T-helper 2 cell treated with Interferon-gamma antibody and Interleukin-4, amounts not matched to agents 5 μg/mL and 100 μg/mL, for 36 hours (primary cell): ENCODE data around the gene MPV17L.
"Not testable (repeated sequence)": the region's sequence is repeated elsewhere in the genome, so short reads cannot be mapped to it uniquely, and the experiment has no call there.

Experiments
- DNase-seq: peaks from one replicate; pipeline ENCODE4 v3.0.0; 2021; ENCODE audit warnings: low spot score
- H3K27ac Mint-ChIP-seq: one replicate; pipeline ENCODE4 v1.8.0; 2021; ENCODE audit warnings: mild to moderate bottlenecking, mixed read lengths
- H3K27me3 Mint-ChIP-seq: one replicate; pipeline ENCODE4 v1.8.0; 2021; ENCODE audit warnings: low read depth, mixed read lengths
- H3K36me3 Mint-ChIP-seq: one replicate; pipeline ENCODE4 v1.8.0; 2021; ENCODE audit warnings: low read depth, mixed read lengths
- H3K4me1 Mint-ChIP-seq: one replicate; pipeline ENCODE4 v1.8.0; 2021; ENCODE audit warnings: low read depth, mixed read lengths
- H3K4me3 Mint-ChIP-seq: one replicate; pipeline ENCODE4 v1.8.0; 2022; ENCODE audit warnings: mild to moderate bottlenecking, moderate library complexity, mixed read lengths
- H3K9me3 Mint-ChIP-seq: one replicate; pipeline ENCODE4 v1.8.0; 2021; ENCODE audit warnings: mixed read lengths

MPV17L gene

GRCh38 chr16:15398618-15399316 is 3.2 kb downstream of the MPV17L start:
- H3K27me3 Mint-ChIP-seq, result peaks cover 24% of the 10 kb centered on the region
- H3K4me3 Mint-ChIP-seq, result no peak overlapping the region
- no peak overlapping the region for H3K27ac Mint-ChIP-seq
- no peaks in the 10 kb centered on the region for H3K4me1 Mint-ChIP-seq
- DNase-seq, result no peak
- no peaks in the 10 kb centered on the region for H3K9me3 Mint-ChIP-seq
- no peaks in the 10 kb centered on the region for H3K36me3 Mint-ChIP-seq

GRCh38 chr16:15399317-15399716 is 3.8 kb downstream of the MPV17L start:
- Mint-ChIP-seq H3K4me1 (no peaks in the 10 kb centered on the region), H3K4me3 (no peak overlapping the region), H3K27me3 (peaks cover 20% of the 10 kb centered on the region), H3K9me3 (no peaks in the 10 kb centered on the region), H3K36me3 (no peaks in the 10 kb centered on the region), H3K27ac (no peak overlapping the region)
- DNase-seq, result no peak

- not testable (repeated sequence) for H3K9me3 Mint-ChIP-seq, H3K27ac Mint-ChIP-seq, H3K4me3 Mint-ChIP-seq, H3K4me1 Mint-ChIP-seq, DNase-seq, H3K36me3 Mint-ChIP-seq
- peaks cover 13% of the 10 kb centered on the region for H3K27me3 Mint-ChIP-seq
Observed at GRCh38 chr16:15400314-15400713, 4.8 kb downstream of the MPV17L start.

- DNase-seq, result no peak
- Mint-ChIP-seq H3K4me1 (no peaks in the 10 kb centered on the region), H3K27ac (no peak overlapping the region), H3K27me3 (peaks cover 3% of the 10 kb centered on the region), H3K4me3 (no peak overlapping the region), H3K36me3 (no peaks in the 10 kb centered on the region), H3K9me3 (no peaks in the 10 kb centered on the region)
Observed at GRCh38 chr16:15401972-15402371, 6.4 kb downstream of the MPV17L start.

- H3K27ac Mint-ChIP-seq, result no peak overlapping the region
- no peaks in the 10 kb centered on the region for H3K9me3 Mint-ChIP-seq
- no peak overlapping the region for H3K4me3 Mint-ChIP-seq
- no peaks in the 10 kb centered on the region for H3K4me1 Mint-ChIP-seq
- no peaks in the 10 kb centered on the region for H3K36me3 Mint-ChIP-seq
- DNase-seq, result no peak
- peaks cover 2% of the 10 kb centered on the region for H3K27me3 Mint-ChIP-seq
Observed at GRCh38 chr16:15403392-15403995, 7.9 kb downstream of the MPV17L start.

GRCh38 chr16:15404091-15404490 is 8.5 kb downstream of the MPV17L start:
- H3K36me3 Mint-ChIP-seq, H3K4me1 Mint-ChIP-seq, DNase-seq, H3K27me3 Mint-ChIP-seq, H3K27ac Mint-ChIP-seq, H3K4me3 Mint-ChIP-seq, H3K9me3 Mint-ChIP-seq: not testable (repeated sequence)

- Mint-ChIP-seq H3K27me3 (no peaks in the 10 kb centered on the region), H3K4me1 (no peaks in the 10 kb centered on the region), H3K36me3 (no peaks in the 10 kb centered on the region), H3K27ac (no peak overlapping the region), H3K9me3 (no peaks in the 10 kb centered on the region), H3K4me3 (no peak overlapping the region)
- no peak for DNase-seq
Observed at GRCh38 chr16:15404792-15405191, 9.2 kb downstream of the MPV17L start.

- H3K27me3 Mint-ChIP-seq, H3K27ac Mint-ChIP-seq, H3K4me1 Mint-ChIP-seq, H3K36me3 Mint-ChIP-seq, H3K9me3 Mint-ChIP-seq, H3K4me3 Mint-ChIP-seq, DNase-seq: not testable (repeated sequence)
Observed at GRCh38 chr16:15407756-15408155, 12.2 kb downstream of the MPV17L start.

GRCh38 chr16:15409476-15409875 is 13.9 kb downstream of the MPV17L start:
- H3K36me3 Mint-ChIP-seq, H3K9me3 Mint-ChIP-seq, H3K4me1 Mint-ChIP-seq, H3K27ac Mint-ChIP-seq, H3K27me3 Mint-ChIP-seq, DNase-seq, H3K4me3 Mint-ChIP-seq: not testable (repeated sequence)

GRCh38 chr16:15415511-15415985 is 20.0 kb downstream of the MPV17L start:
- no peak overlapping the region for H3K27ac Mint-ChIP-seq
- H3K27me3 Mint-ChIP-seq, result peaks cover 8% of the 10 kb centered on the region
- no peaks in the 10 kb centered on the region for H3K4me1 Mint-ChIP-seq
- no peak overlapping the region for H3K4me3 Mint-ChIP-seq
- no peaks in the 10 kb centered on the region for H3K9me3 Mint-ChIP-seq
- DNase-seq, result no peak
- no peaks in the 10 kb centered on the region for H3K36me3 Mint-ChIP-seq

GRCh38 chr16:15417197-15417596 is 21.6 kb downstream of the MPV17L start:
- Mint-ChIP-seq H3K4me3 (no peak overlapping the region), H3K27ac (no peak overlapping the region), H3K9me3 (no peaks in the 10 kb centered on the region), H3K36me3 (no peaks in the 10 kb centered on the region), H3K4me1 (no peaks in the 10 kb centered on the region), H3K27me3 (peaks cover 8% of the 10 kb centered on the region)
- DNase-seq, result no peak

- Mint-ChIP-seq H3K36me3 (no peaks in the 10 kb centered on the region), H3K4me1 (no peaks in the 10 kb centered on the region), H3K27ac (no peak overlapping the region), H3K27me3 (peaks cover 8% of the 10 kb centered on the region), H3K4me3 (no peak overlapping the region), H3K9me3 (no peaks in the 10 kb centered on the region)
- DNase-seq, result no peak
Observed at GRCh38 chr16:15418206-15418605, 22.7 kb downstream of the MPV17L start.

GRCh38 chr16:15421696-15422095 is 26.1 kb downstream of the MPV17L start:
- not testable (repeated sequence) for H3K4me3 Mint-ChIP-seq, H3K4me1 Mint-ChIP-seq, H3K36me3 Mint-ChIP-seq, DNase-seq, H3K9me3 Mint-ChIP-seq, H3K27ac Mint-ChIP-seq
- peaks cover 12% of the 10 kb centered on the region for H3K27me3 Mint-ChIP-seq

- DNase-seq, result no peak
- no peak overlapping the region for H3K4me3 Mint-ChIP-seq
- peaks cover 12% of the 10 kb centered on the region for H3K27me3 Mint-ChIP-seq
- no peak overlapping the region for H3K27ac Mint-ChIP-seq
- no peaks in the 10 kb centered on the region for H3K36me3 Mint-ChIP-seq
- no peaks in the 10 kb centered on the region for H3K4me1 Mint-ChIP-seq
- H3K9me3 Mint-ChIP-seq, result no peaks in the 10 kb centered on the region
Observed at GRCh38 chr16:15422222-15422621, 26.7 kb downstream of the MPV17L start.

- Mint-ChIP-seq H3K36me3 (no peaks in the 10 kb centered on the region), H3K27me3 (peaks cover 9% of the 10 kb centered on the region), H3K4me3 (no peak overlapping the region), H3K4me1 (no peaks in the 10 kb centered on the region), H3K27ac (no peak overlapping the region), H3K9me3 (no peaks in the 10 kb centered on the region)
- DNase-seq, result no peak
Observed at GRCh38 chr16:15425861-15426260, 30.3 kb downstream of the MPV17L start.
